Measurements from ENCODE around the gene SDR42E2. TPM values are rescaled to one million over a fixed set of nuclear protein-coding genes. Genes with fewer than 3 reads are reported as not detected.
"Not testable (repeated sequence)": the region's sequence is repeated elsewhere in the genome, so short reads cannot be mapped to it uniquely, and the experiment has no call there.

The SDR42E2 gene
- total RNA-seq, 6 donors from 2014 or later = 0.17 to 0.59 (median 0.22) TPM; not detected in 3

DNA sequence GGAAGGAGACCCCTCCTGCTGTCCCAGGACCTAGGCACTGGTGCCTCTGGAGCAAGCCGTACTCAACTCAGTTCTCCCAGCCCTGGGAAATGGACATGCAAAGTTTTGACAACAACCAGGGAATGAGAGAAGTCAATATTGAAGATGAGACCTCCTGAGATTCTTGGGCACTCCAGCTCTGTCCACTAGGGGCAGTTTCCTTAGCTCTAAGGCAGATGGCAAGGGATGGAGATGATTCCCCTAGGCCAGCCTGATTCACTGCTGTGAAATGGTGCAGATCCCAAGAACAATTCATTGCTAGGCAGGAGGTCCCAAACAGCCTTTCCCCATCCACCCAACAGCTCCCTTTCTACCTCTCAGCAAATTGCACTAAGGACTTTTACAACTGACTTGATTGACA is 20.5 kb upstream of the SDR42E2 start:
- H3K4me3 ChIP-seq = no peak overlapping the region
- TF ChIP-seq EP300 (IDR thresholded peaks at IDR 0.05) (no peak), POLR2A (IDR thresholded peaks at IDR 0.05) (no peak), POLR2AphosphoS5 (IDR thresholded peaks at IDR 0.05) (no peak)
- TF ChIP-seq, protein P1, sequence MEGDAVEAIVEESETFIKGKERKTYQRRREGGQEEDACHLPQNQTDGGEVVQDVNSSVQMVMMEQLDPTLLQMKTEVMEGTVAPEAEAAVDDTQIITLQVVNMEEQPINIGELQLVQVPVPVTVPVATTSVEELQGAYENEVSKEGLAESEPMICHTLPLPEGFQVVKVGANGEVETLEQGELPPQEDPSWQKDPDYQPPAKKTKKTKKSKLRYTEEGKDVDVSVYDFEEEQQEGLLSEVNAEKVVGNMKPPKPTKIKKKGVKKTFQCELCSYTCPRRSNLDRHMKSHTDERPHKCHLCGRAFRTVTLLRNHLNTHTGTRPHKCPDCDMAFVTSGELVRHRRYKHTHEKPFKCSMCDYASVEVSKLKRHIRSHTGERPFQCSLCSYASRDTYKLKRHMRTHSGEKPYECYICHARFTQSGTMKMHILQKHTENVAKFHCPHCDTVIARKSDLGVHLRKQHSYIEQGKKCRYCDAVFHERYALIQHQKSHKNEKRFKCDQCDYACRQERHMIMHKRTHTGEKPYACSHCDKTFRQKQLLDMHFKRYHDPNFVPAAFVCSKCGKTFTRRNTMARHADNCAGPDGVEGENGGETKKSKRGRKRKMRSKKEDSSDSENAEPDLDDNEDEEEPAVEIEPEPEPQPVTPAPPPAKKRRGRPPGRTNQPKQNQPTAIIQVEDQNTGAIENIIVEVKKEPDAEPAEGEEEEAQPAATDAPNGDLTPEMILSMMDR (IDR thresholded peaks at IDR 0.05) = no peak
- no peak overlapping the region for H3K27ac ChIP-seq
- no peaks in the 10 kb centered on the region for H3K36me3 ChIP-seq
- no peaks in the 10 kb centered on the region for H3K9me3 ChIP-seq
- H3K4me1 ChIP-seq = no peaks in the 10 kb centered on the region
- WGBS, 2 donors = 86 to 92% methylated on average over 1 of the region's 1 CpG
- ATAC-seq (ENCODE audit: low FRiP score in 2 of 2) = no peak
- no peak for DNase-seq
- H3K27me3 ChIP-seq = no peaks in the 10 kb centered on the region

DNA sequence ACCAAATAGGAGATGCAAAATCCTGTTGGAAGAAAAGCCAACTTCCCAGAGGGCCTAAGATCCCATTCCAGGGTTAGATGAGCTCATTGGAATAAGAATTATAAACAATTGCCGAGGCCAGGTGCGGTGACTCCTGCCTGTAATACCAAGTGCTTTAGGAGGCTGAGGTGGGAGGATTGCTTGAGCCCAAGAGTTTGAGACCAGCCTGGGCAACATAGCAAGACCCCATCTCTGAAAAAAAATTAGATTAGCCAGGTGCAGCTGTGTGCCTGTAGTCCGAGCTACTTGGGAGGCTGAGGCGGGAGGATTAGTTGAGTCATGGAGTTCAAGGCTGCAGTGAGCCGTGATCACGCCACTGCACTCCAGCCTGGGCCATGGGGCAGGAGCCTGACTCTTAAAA is 17.8 kb upstream of the SDR42E2 start:
- no peak overlapping the region for H3K27ac ChIP-seq
- no peaks in the 10 kb centered on the region for H3K4me1 ChIP-seq
- H3K27me3 ChIP-seq = no peaks in the 10 kb centered on the region
- 84 to 94% methylated on average over 6 of the region's 6 CpGs for WGBS, 2 donors
- no peaks in the 10 kb centered on the region for H3K36me3 ChIP-seq
- DNase-seq = no peak
- H3K4me3 ChIP-seq = no peak overlapping the region
- ATAC-seq (ENCODE audit: low FRiP score in 2 of 2) = no peak
- TF ChIP-seq, protein P1 (IDR thresholded peaks at IDR 0.05) = no peak
- TF ChIP-seq POLR2AphosphoS5 (IDR thresholded peaks at IDR 0.05) (no peak), POLR2A (IDR thresholded peaks at IDR 0.05) (no peak), EP300 (IDR thresholded peaks at IDR 0.05) (no peak)
- no peaks in the 10 kb centered on the region for H3K9me3 ChIP-seq

DNA sequence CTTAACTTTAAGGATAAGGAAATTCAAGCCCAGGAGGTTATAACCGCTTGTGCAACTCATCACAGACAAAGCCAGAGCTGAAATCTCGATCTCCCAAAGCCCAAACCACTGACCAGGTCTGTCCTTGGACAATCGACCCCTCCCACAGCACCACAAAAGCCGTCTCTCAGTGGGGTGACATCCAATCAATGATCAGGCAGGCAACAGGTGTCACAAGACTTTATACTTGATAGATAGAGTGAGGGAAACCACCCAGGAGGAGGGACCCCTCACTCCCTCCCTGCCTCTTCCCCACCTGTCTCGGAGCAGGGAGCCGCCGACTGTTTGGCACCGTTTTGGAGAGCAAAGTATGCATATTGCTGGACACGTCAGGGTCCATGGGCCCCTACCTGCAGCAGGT is 14.5 kb upstream of the SDR42E2 start:
- Histone ChIP-seq H3K27me3 (no peaks in the 10 kb centered on the region), H3K4me1 (no peaks in the 10 kb centered on the region), H3K4me3 (no peak overlapping the region), H3K36me3 (no peaks in the 10 kb centered on the region), H3K27ac (no peak overlapping the region), H3K9me3 (no peaks in the 10 kb centered on the region)
- no peak for ATAC-seq (ENCODE audit: low FRiP score in 2 of 2)
- no peak for DNase-seq
- 83 to 86% methylated on average over 9 of the region's 9 CpGs for WGBS, 2 donors
- TF ChIP-seq POLR2AphosphoS5 (IDR thresholded peaks at IDR 0.05) (no peak), EP300 (IDR thresholded peaks at IDR 0.05) (no peak), POLR2A (IDR thresholded peaks at IDR 0.05) (no peak)
- TF ChIP-seq, protein P1 (IDR thresholded peaks at IDR 0.05) = no peak

DNA sequence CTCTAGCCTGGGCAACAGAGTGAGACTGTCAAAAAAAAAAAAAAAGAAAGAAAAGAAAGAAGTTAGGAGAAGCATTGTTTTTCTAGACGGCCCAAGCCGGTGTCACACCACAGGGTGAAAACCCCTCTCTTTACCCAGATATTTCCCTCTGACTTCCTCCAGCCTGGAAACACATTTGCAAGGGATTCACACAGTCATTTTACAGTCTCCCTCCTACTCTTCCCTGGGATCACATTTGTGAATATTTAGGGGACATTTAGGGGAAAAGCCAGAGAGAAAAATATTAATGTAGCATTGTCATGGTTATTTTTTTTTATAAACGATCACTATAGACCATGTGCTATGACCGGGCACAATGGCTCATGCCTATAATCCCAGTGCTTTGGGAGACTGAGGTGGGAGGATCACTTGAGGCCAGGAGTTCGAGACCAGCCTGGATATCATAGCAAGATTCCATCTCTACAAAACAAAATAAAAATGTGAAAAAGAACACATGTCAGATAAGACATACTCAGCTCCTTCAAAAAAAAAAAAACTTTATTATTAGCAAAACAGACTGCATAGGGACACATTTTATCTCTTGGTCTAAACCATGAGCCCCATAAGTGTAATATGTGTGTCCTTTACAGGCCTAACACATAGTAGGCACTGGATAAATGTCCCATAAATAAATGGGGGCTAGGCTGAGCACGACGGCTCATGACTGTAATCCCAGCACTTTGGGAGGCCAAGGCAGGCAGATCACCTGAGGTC is 10.9 kb upstream of the SDR42E2 start:
- Histone ChIP-seq H3K36me3 (no peaks in the 10 kb centered on the region), H3K27me3 (no peaks in the 10 kb centered on the region), H3K27ac (no peak overlapping the region), H3K4me1 (no peaks in the 10 kb centered on the region), H3K4me3 (no peak overlapping the region), H3K9me3 (no peaks in the 10 kb centered on the region)
- no peak for DNase-seq
- no peak for TF ChIP-seq POLR2A (IDR thresholded peaks at IDR 0.05)
- TF ChIP-seq, protein P1 (IDR thresholded peaks at IDR 0.05) = no peak
- TF ChIP-seq EP300 (IDR thresholded peaks at IDR 0.05) = no peak
- no peak for TF ChIP-seq POLR2AphosphoS5 (IDR thresholded peaks at IDR 0.05)
- no peak for ATAC-seq (ENCODE audit: low FRiP score in 2 of 2)
- 79 to 80% methylated on average over 7 of the region's 7 CpGs for WGBS, 2 donors

DNA sequence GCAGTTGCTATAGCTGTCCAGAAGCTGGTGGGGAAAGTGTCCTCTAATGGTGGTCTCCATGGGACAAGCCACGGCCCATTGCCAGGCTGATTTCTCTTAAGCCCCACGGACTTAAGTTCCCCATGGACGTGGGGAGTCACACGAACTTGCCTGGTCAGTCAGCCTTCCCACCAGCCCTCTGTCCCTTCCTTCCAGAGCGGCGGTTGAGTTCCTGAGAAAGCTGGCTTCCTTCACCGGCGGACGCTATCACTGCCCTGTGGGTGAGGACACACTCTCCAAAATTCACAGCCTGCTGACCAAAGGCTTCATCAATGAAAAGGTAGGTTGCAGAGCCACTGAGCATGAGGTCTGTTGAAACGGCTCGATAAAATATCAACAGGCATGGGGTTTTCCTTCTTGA is 10.0 kb upstream of the SDR42E2 start:
- no peak overlapping the region for H3K27ac ChIP-seq
- H3K4me1 ChIP-seq = no peaks in the 10 kb centered on the region
- no peaks in the 10 kb centered on the region for H3K9me3 ChIP-seq
- 83 to 94% methylated on average over 2 to 9 of the region's 11 CpGs for WGBS, 2 donors
- no peak overlapping the region for H3K4me3 ChIP-seq
- no peaks in the 10 kb centered on the region for H3K36me3 ChIP-seq
- DNase-seq (no peak), ATAC-seq (ENCODE audit: low FRiP score in 2 of 2) (no peak)
- no peak for TF ChIP-seq POLR2A (IDR thresholded peaks at IDR 0.05)
- TF ChIP-seq POLR2AphosphoS5 (IDR thresholded peaks at IDR 0.05) = no peak
- no peak for TF ChIP-seq EP300 (IDR thresholded peaks at IDR 0.05)
- TF ChIP-seq, protein P1 (IDR thresholded peaks at IDR 0.05) = no peak
- no peaks in the 10 kb centered on the region for H3K27me3 ChIP-seq

DNA sequence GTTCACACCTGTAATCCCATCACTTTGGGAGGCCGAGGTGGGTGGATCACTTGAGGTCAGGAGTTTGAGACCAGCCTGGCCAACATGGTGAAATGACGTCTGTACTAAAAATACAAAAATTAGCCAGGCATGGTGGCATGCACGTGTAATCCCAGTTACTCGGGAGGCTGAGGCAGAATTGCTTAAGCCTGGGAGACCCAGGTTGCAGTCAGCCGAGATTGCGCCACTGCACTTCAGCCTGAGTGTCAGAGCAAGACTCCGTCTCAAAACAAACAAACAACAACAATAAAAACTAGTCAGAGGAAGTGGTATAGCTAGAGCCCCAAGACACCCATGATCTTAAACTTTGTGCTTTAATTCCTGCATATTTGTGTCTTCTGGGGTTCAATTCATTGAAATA is 9.2 kb upstream of the SDR42E2 start:
- not testable (repeated sequence) for H3K27me3 ChIP-seq; H3K4me3 ChIP-seq; DNase-seq; H3K4me1 ChIP-seq; ATAC-seq (ENCODE audit: low FRiP score in 2 of 2); H3K36me3 ChIP-seq; H3K27ac ChIP-seq; H3K9me3 ChIP-seq
- WGBS, 2 donors = 69 to 73% methylated on average over 7 of the region's 7 CpGs
